Measurements from ENCODE around the gene C4A. TPM values are rescaled to one million over a fixed set of nuclear protein-coding genes. Genes with fewer than 3 reads are reported as not detected.

The C4A gene
- total RNA-seq, 1 experiment from 2014 or later: 4.3 TPM

DNA sequence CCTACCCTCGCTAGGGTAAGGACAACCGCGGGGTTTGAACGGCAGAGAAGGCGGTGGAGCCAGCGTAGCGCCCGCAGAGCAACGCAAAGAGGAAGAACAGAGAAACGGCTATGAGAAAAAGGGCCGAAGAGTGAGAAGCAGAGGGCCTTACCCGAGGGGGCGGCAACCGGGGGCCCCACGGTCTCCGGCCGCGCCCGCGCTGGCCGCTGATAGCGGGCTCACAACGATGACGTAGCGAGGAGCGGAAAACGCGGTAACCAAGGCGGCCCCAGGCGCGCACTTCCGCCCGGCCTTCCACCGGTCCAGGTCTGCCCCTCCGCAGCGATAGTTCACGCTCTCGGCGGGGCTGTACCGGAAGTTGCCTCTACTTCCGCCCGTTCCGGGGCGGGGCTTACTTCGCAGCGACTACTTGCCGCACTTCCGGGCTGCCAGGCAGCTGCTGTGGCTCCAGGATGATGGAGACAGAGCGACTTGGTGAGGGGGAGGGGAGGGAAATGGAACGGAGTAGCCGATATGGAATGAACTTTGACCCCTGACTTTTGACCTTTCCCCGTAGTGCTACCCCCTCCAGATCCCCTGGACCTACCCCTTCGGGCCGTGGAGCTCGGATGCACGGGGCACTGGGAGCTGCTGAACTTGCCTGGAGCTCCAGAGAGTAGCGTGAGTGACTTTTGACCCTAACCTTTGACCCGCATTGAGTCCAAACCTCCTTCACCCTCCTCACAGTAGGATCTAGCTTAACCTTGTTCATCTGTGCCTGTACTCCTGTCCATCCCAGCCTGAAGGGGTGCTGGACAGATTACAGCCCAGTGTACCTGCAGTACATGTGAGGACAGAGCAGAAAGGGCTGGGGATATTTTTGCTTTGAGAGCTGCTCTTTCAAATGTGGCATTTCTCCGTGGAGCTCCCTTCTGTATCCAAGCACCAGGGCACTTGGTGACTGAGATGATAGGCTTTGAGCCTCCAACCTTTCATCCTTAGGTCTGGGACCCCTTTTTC lies 22.8 kb upstream of the C4A start, which contains the start of the genes NELFE and SKIC2:
Gene NELFE, minus strand, starts transcription at position 231 of the 999 bp plus-strand sequence. CDS start 525 bp downstream, outside the sequence.
Gene SKIC2, plus strand, starts transcription at position 435 of the 999 bp plus-strand sequence. Its CDS starts 18 bp downstream, at position 453.
- peak within 1 kb of the TSS; percentile 95 to 99 for H3K4me3 Mint-ChIP-seq
- Histone ChIP-seq H2BK5ac (ENCODE audit: insufficient read length, low read length) (no peak within 1 kb of the TSS), H3K9me3 (ENCODE audit: control insufficient read depth, low read depth, low read length) (no peaks in the 10 kb centered on the region), H3K23ac (ENCODE audit: insufficient read length, low read depth, low read length) (no peak within 1 kb of the TSS), H4K91ac (ENCODE audit: insufficient read length, low read depth, low read length) (no peak within 1 kb of the TSS), H2BK15ac (ENCODE audit: low read depth, low read length) (no peak within 1 kb of the TSS), H3K27ac (ENCODE audit: insufficient read length, low read depth, low read length) (no peak within 1 kb of the TSS), H3K18ac (ENCODE audit: insufficient read length, low read depth, low read length) (peak within 1 kb of the TSS; percentile 38), H2BK12ac (ENCODE audit: insufficient read length, low read depth, low read length) (no peak within 1 kb of the TSS), H2BK20ac (ENCODE audit: low read depth, low read length, poor library complexity, severe bottlenecking) (no peak within 1 kb of the TSS), H3K79me2 (ENCODE audit: insufficient read depth, low read length) (peaks cover 7% of the 10 kb centered on the region), H3K4me1 (ENCODE audit: insufficient read depth, low read length) (peaks cover 3% of the 10 kb centered on the region; the same call in 1 of the 2 replicates), H3T11ph (ENCODE audit: low read length) (no peak within 1 kb of the TSS), H3K79me1 (ENCODE audit: insufficient read depth, low read depth, low read length, poor library complexity, severe bottlenecking) (peaks cover 3% of the 10 kb centered on the region), H3K4ac (ENCODE audit: low read depth, low read length) (no peak within 1 kb of the TSS), H2BK120ac (ENCODE audit: low read depth, low read length, poor library complexity, severe bottlenecking) (no peak within 1 kb of the TSS), H4K20me1 (ENCODE audit: control insufficient read depth, insufficient read depth, insufficient read length) (no peaks in the 10 kb centered on the region), H3K23me2 (ENCODE audit: insufficient read length, low read depth, low read length, poor library complexity, severe bottlenecking) (peaks cover 10% of the 10 kb centered on the region), H3K4me2 (ENCODE audit: insufficient read depth, insufficient read length, low read length) (peak within 1 kb of the TSS; percentile 95), H2AK5ac (ENCODE audit: insufficient read length, low read length) (no peak within 1 kb of the TSS), H3K14ac (ENCODE audit: insufficient read depth, low read length) (peak within 1 kb of the TSS; percentile 72), H2AFZ (ENCODE audit: low read length) (peak within 1 kb of the TSS; percentile 27), H3K27me3 (ENCODE audit: insufficient read depth, low read length) (no peaks in the 10 kb centered on the region), H4K8ac (replicated peaks; ENCODE audit: insufficient read length, low read depth, low read length) (no peak within 1 kb of the TSS), H4K5ac (ENCODE audit: insufficient read length, low read depth, low read length) (peak within 1 kb of the TSS; percentile 13), H3K9ac (ENCODE audit: extremely low read depth, insufficient read length, low read length) (peak within 1 kb of the TSS; percentile 95), H3K56ac (ENCODE audit: insufficient read length, low read depth, low read length) (peak within 1 kb of the TSS; percentile 43)
- H3K9me3 Mint-ChIP-seq: no peaks in the 10 kb centered on the region; a peak in 1 of 5 replicates
- TF ChIP-seq, protein P1, sequence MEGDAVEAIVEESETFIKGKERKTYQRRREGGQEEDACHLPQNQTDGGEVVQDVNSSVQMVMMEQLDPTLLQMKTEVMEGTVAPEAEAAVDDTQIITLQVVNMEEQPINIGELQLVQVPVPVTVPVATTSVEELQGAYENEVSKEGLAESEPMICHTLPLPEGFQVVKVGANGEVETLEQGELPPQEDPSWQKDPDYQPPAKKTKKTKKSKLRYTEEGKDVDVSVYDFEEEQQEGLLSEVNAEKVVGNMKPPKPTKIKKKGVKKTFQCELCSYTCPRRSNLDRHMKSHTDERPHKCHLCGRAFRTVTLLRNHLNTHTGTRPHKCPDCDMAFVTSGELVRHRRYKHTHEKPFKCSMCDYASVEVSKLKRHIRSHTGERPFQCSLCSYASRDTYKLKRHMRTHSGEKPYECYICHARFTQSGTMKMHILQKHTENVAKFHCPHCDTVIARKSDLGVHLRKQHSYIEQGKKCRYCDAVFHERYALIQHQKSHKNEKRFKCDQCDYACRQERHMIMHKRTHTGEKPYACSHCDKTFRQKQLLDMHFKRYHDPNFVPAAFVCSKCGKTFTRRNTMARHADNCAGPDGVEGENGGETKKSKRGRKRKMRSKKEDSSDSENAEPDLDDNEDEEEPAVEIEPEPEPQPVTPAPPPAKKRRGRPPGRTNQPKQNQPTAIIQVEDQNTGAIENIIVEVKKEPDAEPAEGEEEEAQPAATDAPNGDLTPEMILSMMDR (conservative IDR thresholded peaks at IDR 0.05): no peak
- H3K27me3 Mint-ChIP-seq (ENCODE audit: low read depth): no peaks in the 10 kb centered on the region; the same call in 1 of the 2 replicates
- H3K36me3 Mint-ChIP-seq (ENCODE audit: insufficient read depth in 1 of 3, low read depth in 3 of 3): peaks cover 36 to 82% (median 70%) of the 10 kb centered on the region in 3 experiments
- peaks cover 18% of the 10 kb centered on the region in 2 experiments for H3K4me1 Mint-ChIP-seq
- H3K27ac Mint-ChIP-seq: peak within 1 kb of the TSS; percentile 94 to 99 (median 99)
- DNase-seq: peak; percentile 99
- no CpG with 5 or more reads among the region's 59 CpGs for WGBS (ENCODE audit: extremely low coverage, insufficient read length, low lambda C conversion rate)

Data from H9 (cell line).